Measurements from ENCODE around the gene FAM13A. TPM values are rescaled to one million over a fixed set of nuclear protein-coding genes. Genes with fewer than 3 reads are reported as not detected.

Gene FAM13A
- total RNA-seq, 3 donors from 2014 or later, result 55.7 to 170 (median 118) TPM

DNA sequence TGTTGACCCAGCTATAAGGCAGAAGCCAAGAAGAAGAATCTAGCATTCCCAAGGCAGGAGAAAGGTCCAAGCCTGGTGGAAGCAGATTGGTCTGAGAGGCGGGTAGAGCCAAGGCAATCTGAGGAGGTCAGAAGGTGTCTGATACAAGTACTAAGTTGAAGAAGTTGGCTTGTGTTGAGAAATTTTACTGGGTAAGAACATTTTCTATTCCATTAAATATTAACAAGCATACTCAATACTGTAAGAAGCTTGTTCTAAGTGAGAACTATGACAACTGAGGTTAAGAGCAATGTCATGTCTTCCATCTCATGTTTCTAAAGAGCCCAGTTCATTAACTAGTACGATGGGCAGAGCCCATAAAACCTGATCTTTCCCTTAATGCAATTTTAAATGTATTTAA is 75.0 kb downstream of the FAM13A start:
- intact Hi-C loops (cut with DNase I; ENCODE audit: low total_unique reads), result no loop called here
- TF ChIP-seq, protein P1, sequence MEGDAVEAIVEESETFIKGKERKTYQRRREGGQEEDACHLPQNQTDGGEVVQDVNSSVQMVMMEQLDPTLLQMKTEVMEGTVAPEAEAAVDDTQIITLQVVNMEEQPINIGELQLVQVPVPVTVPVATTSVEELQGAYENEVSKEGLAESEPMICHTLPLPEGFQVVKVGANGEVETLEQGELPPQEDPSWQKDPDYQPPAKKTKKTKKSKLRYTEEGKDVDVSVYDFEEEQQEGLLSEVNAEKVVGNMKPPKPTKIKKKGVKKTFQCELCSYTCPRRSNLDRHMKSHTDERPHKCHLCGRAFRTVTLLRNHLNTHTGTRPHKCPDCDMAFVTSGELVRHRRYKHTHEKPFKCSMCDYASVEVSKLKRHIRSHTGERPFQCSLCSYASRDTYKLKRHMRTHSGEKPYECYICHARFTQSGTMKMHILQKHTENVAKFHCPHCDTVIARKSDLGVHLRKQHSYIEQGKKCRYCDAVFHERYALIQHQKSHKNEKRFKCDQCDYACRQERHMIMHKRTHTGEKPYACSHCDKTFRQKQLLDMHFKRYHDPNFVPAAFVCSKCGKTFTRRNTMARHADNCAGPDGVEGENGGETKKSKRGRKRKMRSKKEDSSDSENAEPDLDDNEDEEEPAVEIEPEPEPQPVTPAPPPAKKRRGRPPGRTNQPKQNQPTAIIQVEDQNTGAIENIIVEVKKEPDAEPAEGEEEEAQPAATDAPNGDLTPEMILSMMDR (IDR thresholded peaks at IDR 0.05), result no peak
- TF ChIP-seq POLR2AphosphoS5 (IDR thresholded peaks at IDR 0.05) (no peak), POLR2A (IDR thresholded peaks at IDR 0.05) (no peak)
- peaks cover 5% of the 10 kb centered on the region for H3K36me3 ChIP-seq
- H3K27me3 ChIP-seq, result no peaks in the 10 kb centered on the region
- no peaks in the 10 kb centered on the region for H3K4me1 ChIP-seq
- no peak overlapping the region for H3K4me3 ChIP-seq
- H3K27ac ChIP-seq, result no peak overlapping the region
- DNase-seq (ENCODE audit: low spot score in 2 of 2), result no peak
- H3K9me3 ChIP-seq, result no peaks in the 10 kb centered on the region

GRCh38 chr4:88981556-88981955 is 75.4 kb downstream of the FAM13A start:
- H3K4me3 ChIP-seq, result no peak overlapping the region
- peaks cover 2% of the 10 kb centered on the region for H3K36me3 ChIP-seq
- H3K27ac ChIP-seq, result no peak overlapping the region
- DNase-seq (ENCODE audit: low spot score in 2 of 2), result no peak
- TF ChIP-seq POLR2A (IDR thresholded peaks at IDR 0.05), result no peak
- TF ChIP-seq, protein P1 (IDR thresholded peaks at IDR 0.05), result no peak
- no peak for TF ChIP-seq POLR2AphosphoS5 (IDR thresholded peaks at IDR 0.05)
- no peaks in the 10 kb centered on the region for H3K4me1 ChIP-seq
- no peaks in the 10 kb centered on the region for H3K27me3 ChIP-seq
- no peaks in the 10 kb centered on the region for H3K9me3 ChIP-seq
- intact Hi-C loops (cut with DNase I; ENCODE audit: low total_unique reads), result no loop called here

- TF ChIP-seq POLR2AphosphoS5 (IDR thresholded peaks at IDR 0.05), result no peak
Measured at GRCh38 chr4:88979276-88979675, 77.7 kb downstream of the FAM13A start.

GRCh38 chr4:88976775-88977035 is 80.3 kb downstream of the FAM13A start:
- Histone ChIP-seq H3K27me3 (no peaks in the 10 kb centered on the region), H3K4me3 (no peak overlapping the region), H3K36me3 (no peaks in the 10 kb centered on the region), H3K9me3 (no peaks in the 10 kb centered on the region), H3K27ac (no peak overlapping the region), H3K4me1 (no peaks in the 10 kb centered on the region)
- intact Hi-C loops (cut with DNase I; ENCODE audit: low total_unique reads), result no loop called here
- no peak for DNase-seq (ENCODE audit: low spot score in 2 of 2)
- no peak for TF ChIP-seq POLR2A (IDR thresholded peaks at IDR 0.05)
- TF ChIP-seq, protein P1 (IDR thresholded peaks at IDR 0.05), result no peak

More at GRCh38 chr4:88979276-88979675, 77.7 kb downstream of the FAM13A start:
- intact Hi-C loops (cut with DNase I; ENCODE audit: low total_unique reads), result no loop called here
- no peaks in the 10 kb centered on the region for H3K9me3 ChIP-seq
- no peak overlapping the region for H3K4me3 ChIP-seq
- no peak for DNase-seq (ENCODE audit: low spot score in 2 of 2)
- no peaks in the 10 kb centered on the region for H3K4me1 ChIP-seq
- no peaks in the 10 kb centered on the region for H3K36me3 ChIP-seq
- H3K27ac ChIP-seq, result no peak overlapping the region
- no peaks in the 10 kb centered on the region for H3K27me3 ChIP-seq

GRCh38 chr4:88975958-88976774 is 80.8 kb downstream of the FAM13A start:
- Histone ChIP-seq H3K27me3 (no peaks in the 10 kb centered on the region), H3K36me3 (no peaks in the 10 kb centered on the region), H3K27ac (no peak overlapping the region), H3K9me3 (no peaks in the 10 kb centered on the region), H3K4me3 (no peak overlapping the region), H3K4me1 (no peaks in the 10 kb centered on the region)
- no peak for DNase-seq (ENCODE audit: low spot score in 2 of 2)
- TF ChIP-seq, protein P1 (IDR thresholded peaks at IDR 0.05), result no peak
- TF ChIP-seq POLR2AphosphoS5 (IDR thresholded peaks at IDR 0.05) (no peak), POLR2A (IDR thresholded peaks at IDR 0.05) (no peak)
- intact Hi-C loops (cut with DNase I; ENCODE audit: low total_unique reads), result no loop called here

Data from breast epithelium (tissue), 4 donors.